Esophagus mucosa (tissue), 1 donor: ENCODE data around the gene CLEC9A. TPM values are rescaled to one million over a fixed set of nuclear protein-coding genes. Genes with fewer than 3 reads are reported as not detected.
A peak's percentile ranks its signal among the peaks of the same experiment; 100 is the strongest.
"Not testable (repeated sequence)": the region's sequence is repeated elsewhere in the genome, so short reads cannot be mapped to it uniquely, and the experiment has no call there.

Experiments used
- ATAC-seq: fragments of 200-7000 bp; cut with Tn5 transposase; one replicate; pipeline ENCODE4 v1.9.1; 2020
- total RNA-seq: library from RNA; stranded (reverse); gene quantifications from one replicate; pipeline ENCODE4 v1.2.4, GENCODE V29; 2023
- donor health status: DM: yes; HTN: yes; CAD: no.

The CLEC9A gene
- not detected for total RNA-seq

GRCh38 chr12:10030446-10030845 is at the start of gene CLEC9A:
Gene CLEC9A (plus strand): TSS chr12:10030682. CDS start chr12:10052688, 22,006 bp downstream.
- no peak for ATAC-seq

DNA sequence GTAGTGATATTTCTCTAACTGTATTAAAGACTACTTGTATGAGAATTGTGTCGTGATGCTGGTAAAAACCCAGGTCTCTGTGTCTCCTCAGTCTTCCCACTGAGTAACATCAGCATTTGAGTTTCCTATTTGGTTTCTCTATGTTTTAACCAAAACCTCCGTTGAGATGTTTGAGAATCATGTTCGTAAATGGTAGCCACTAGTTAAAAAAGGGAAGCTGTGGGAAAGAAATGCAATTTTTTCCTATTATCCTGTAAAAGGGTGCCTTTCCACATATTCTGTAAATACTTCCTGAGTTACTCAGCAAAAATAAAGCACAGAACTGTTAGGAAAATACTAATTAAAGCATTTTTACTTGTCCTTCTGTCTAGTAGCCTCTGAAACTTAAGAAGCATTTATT is 38.6 kb upstream of the CLEC9A start:
- no peak for ATAC-seq

DNA sequence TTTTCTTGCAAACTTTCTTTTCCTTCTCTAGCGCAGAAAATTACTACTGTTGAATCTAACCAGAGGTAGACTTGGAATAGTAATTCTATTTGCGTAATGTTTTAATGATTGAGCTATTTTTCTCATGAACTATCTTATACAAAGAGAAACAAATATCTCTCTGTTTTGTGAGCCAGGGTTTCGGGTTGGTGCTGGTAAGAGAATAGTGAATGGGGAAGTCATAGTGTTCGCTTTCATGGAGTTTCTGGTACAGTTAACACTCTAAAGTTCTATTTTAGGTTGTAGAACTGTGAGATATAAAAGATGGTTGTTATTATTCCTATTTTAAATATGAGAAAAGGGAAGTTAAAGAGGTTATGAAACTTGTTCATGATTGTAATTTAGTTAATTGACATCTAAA is 38.2 kb upstream of the CLEC9A start:
- no peak for ATAC-seq

- ATAC-seq = no peak
Measured at GRCh38 chr12:9999016-9999415, 31.5 kb upstream of the CLEC9A start, which contains the start of gene CLEC1B. Gene CLEC1B (minus strand): TSS chr12:9999121. CDS start chr12:9999100, 21 bp downstream.

DNA sequence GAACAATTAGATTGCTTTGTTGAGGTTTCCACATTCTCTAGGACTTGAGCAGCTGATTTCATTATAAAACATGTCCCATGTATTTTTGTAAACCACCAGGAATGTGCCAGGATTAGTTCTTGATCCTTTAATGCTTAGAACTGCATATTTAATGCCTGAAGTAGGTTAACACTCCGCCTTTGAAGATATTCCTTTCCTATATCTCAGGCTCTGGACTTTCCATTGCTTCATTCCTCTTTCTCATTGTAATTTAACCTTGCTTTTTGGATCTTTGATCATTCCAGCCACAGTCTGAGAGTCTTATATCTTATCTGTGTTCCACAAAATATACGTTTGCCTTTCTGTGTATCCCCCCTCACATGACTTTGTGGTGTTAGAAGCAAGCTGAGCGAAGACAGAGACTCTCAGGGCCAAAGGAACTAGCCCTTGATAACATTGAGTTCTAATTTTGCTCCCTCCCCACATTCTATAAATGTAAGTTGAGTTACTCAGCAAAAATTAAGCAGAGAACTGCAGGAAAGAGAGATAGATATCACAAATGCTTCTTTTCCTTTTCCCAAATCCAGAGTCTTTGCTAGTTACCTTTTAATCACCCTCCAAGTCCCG is 29.2 kb upstream of the CLEC9A start:
- no peak for ATAC-seq

DNA sequence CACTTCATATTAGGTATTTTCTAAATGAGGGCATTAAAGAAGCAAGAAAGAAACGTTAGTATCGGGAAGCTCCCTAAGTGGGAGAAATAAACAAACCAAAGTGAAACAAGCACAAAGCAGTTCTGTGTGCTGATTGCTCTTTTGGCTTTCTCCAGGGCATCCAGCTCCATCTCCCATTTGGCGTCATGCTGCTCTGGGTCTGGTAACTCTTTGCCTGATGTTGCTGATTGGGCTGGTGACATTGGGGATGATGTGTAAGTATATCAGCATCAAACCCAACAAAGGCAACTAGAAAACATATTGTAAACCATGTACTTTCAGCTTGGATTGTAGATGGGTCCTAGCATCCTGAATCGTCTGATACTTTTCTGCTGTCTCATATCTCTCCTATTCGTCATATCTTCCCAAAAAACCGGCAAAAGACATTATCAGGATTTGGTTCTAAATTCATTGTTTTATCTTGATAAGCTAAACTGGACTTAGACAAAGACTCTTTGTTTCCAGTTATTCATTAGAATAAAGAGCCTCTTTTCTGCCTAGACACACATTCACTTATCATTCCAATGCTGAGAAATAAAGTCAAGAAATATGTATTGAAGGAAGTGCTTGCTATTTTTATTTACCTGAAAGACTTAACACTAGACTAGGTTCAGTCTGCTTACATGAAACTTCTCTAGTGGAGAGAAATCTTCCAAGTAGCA is 17.7 kb upstream of the CLEC9A start:
- ATAC-seq = no peak

DNA sequence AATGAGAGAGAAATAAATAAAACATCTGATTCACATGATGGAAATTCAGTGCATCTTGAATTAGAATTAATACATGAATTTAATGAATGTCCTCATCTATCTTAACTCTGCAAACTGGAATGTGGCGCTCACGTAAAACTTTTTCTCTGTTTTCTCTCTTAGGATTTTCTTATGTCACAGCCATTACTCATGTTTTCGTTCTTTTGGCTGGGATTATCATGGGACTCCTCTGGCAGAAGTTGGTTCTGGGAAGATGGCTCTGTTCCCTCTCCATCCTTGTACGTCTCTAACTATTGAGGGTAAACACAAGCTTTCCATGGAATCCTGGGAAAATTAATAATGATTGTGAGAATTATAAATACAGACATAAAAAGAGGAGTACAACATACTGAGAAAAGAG is 15.0 kb upstream of the CLEC9A start:
- no peak for ATAC-seq

DNA sequence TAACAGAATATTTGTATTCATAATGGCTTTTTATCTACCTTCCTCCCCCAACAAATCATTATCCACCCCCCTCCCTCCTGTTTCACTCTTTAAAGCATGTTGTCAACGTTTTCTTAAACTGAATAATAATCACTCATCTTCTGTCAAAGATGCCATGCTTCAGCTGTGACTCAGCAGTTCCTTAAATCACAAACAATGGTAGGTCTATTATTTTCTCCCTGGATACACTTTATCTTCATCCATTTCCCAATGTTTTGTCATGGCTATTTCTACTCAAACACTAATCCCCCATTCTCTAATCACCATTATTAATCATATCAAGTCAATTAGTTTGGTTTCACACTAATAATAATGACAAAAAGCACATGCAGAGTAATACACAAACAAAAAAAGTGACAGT is 13.6 kb upstream of the CLEC9A start:
- no peak for ATAC-seq

GRCh38 chr12:10018386-10018785 is 12.1 kb upstream of the CLEC9A start:
- peak; percentile 33 for ATAC-seq

DNA sequence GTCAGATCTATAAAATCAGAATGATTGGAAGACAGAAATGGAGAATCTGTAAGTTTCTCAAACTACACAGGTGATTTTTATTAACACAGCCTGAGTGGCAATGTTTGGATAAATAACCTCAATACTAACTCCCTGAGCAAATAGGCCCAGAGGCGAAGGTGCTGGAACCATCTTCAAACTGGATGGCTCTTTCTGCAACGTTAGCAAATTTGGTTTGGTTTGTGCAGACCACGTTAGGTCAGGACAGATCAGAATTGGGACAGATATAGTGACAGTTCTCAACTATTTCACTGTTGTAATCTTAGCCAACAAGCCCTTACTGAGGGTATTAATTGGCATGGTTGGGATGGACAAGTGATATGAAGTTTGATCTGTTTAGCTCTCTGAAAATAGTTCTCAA is 9.1 kb upstream of the CLEC9A start:
- ATAC-seq = no peak

- ATAC-seq = no peak
Measured at GRCh38 chr12:10025236-10025635, 5.2 kb upstream of the CLEC9A start.

GRCh38 chr12:10026666-10027065 is 3.8 kb upstream of the CLEC9A start:
- ATAC-seq = not testable (repeated sequence)

DNA sequence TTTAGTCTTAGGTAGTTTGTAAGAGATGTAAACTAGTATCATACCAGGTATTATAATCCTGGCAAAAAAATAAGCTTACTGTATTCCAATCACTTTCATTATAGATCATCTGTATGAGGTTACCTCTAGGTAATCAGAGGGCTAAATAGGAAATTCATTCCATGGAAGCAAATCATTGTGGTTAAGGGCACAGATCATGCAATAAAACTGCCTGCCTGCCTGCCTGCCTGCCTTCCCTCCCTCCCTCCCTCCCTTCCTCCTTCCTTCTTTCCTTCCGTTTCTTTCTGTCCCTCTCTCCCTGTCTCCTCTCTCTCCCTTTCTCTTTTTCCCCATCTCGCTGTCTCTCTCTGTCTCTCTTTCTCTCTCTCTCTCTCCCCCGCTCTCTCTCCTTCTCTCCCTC is 3.2 kb upstream of the CLEC9A start:
- no peak for ATAC-seq

- peak; percentile 22 for ATAC-seq
Measured at GRCh38 chr12:10027721-10028120, 2.8 kb upstream of the CLEC9A start.

- no peak for ATAC-seq
Measured at GRCh38 chr12:10031321-10031720, 839 bp downstream of the CLEC9A start.

DNA sequence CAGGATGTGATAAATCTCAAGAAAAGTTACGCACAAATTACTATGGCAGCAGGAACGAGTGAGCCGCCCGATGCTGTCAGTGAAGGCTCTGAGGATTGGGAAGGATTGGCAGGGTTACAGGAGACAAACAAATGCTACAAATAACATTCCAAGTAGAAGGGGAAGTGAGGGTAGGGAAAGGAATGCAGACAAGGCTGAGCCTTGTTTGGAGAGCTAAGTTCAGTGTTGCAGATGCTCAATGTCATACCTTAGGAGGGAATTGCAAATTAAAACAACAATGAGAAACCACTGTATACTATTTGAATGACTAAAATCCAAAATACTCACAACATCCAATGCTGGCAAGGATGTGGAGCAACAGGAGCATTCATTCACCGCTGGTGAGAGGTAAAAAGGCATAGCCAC is 1.3 kb downstream of the CLEC9A start:
- ATAC-seq = no peak

DNA sequence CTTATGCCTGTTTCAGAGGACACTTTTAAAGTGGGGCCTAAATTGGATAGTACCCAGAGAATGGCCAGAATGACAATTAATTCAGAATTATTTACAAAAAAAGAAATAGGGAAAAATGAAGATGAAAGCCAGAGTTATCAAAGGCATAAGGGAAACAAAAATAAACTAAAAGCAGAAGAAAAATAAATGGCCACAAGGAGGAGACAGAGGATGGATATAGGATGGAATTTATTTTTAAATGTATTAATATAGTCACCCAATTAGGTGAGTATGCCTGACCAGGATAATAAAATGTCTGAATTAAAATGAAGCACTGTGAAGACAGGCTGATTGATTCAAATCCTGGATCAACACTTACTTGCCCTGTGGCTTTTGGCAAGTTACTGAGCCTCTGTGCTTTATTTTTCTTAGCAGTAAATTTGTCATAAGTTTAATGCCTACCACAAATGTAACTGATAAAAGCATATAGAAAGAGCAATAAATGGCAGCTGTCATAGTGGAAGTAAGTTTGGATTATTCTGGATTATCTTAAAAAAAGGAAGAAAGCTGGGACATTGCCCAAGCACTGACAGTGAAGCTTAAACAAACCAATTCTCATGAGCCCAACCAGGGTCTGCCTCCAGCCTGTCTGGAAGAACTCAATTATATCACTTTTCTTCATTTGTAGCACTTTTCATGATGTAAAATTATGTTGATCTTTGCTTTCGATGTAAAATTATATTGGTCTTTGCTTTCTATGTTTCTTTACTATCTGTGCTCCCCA is 3.5 kb downstream of the CLEC9A start:
- ATAC-seq = peak; percentile 38

- no peak for ATAC-seq
Measured at GRCh38 chr12:10042167-10042566, 11.7 kb downstream of the CLEC9A start.

DNA sequence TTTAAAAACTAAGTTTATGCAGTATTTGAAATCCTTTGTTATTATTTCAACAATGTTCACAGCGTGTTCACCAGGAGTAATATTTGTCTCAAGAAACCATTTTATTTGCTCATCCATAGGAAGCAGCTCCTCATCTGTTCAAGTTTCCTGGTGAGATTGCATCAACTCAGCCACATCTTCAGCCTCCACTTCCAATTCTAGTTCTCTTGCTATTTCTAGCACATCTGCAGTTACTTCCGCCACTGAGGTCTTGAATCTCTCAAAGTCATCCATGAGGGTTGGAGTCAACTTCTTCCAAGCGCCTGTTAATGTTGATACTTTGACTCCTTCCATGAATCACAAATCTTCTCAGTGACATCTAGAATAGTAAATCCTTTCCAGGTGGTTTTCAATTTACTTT is 18.0 kb downstream of the CLEC9A start:
- no peak for ATAC-seq

DNA sequence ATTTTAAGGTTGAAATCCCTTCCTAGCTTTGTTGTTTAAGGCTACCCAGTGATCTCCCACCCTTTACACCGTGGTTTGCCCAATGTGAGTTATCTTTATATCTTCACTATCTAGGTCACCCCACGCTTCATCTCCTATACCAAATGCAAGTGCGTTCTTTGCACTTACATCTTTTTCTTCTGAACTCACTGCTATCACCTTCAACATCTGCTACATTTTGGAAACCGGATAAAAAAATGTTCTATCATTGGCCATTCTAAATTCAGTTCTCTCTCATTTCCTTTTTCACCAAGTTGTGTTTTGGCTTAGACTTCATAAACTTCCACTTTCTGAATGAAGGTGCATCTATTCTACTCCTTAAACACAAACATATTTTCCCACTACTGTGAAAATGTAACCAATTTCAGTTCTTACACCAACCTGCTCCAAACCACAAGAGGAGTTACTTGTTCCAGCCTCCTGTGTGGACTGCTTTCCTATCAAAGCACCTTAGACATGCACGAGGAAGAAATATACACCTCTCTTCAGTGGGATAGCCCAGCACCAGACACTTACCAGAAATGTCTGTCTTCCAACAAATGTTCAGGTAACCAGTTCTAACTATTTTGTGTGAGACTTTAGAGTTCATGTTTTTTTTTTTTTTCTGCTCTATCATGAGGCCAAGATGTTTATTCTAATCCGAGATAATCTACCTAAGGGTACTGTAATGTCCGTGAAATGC is 21.9 kb downstream of the CLEC9A start:
- no peak for ATAC-seq

DNA sequence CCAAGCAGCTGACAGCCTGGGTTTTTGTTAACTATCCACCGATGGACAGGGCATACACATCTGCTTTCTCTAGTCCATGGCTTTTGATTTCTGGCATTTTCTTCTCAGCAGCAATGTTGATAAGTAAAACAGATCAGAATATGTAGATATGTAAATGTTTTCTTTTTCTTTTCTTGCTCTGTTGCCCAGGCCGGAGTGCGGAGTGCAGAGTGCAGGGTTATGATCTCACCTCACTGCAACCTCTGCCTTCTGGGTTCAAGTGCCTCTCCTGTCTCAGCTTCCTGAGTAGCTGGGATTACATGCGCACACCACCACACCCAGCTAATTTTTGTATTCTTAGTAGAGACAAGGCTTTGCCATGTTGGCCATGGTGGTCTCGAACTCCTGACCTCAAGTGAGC is 27.9 kb downstream of the CLEC9A start:
- no peak for ATAC-seq

- ATAC-seq = no peak
Measured at GRCh38 chr12:10065241-10065640, 34.8 kb downstream of the CLEC9A start.

DNA sequence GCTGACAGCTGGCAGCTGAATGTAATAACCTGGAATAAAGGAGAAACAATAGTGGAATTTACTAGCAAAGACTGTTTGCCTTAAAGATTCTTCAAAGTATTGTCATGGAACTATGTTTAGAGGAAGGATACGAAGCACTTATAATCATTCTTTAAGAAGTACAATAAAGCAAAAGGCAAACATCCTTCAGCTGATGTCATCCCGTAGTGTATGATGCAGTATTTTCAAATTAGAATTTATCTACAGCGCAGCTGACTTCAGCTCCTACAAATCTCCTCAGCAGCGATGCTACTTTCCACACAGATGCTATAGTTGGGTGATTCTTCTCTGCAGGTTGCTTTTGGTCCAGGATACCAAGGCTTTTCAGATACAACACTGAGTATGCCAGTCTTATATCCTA is 36.8 kb downstream of the CLEC9A start:
- no peak for ATAC-seq
